HG03103 (cell line): Measurements from ENCODE around the gene SMARCA4.

Source experiments
- ATAC-seq: cut with Tn5 transposase; IDR thresholded peaks from one replicate; pipeline ENCODE4 v1.9.1; 2021; ENCODE audit warnings: low read depth; ENCODE audit not compliant: unreplicated experiment

The SMARCA4 gene

GRCh38 chr19:11007385-11007784 is 46.6 kb downstream of the SMARCA4 start:
- ATAC-seq, result no peak

GRCh38 chr19:11007962-11008532 is 47.2 kb downstream of the SMARCA4 start:
- ATAC-seq, result no peak

- no peak for ATAC-seq
Observed at GRCh38 chr19:11010041-11010440, 49.2 kb downstream of the SMARCA4 start.

DNA sequence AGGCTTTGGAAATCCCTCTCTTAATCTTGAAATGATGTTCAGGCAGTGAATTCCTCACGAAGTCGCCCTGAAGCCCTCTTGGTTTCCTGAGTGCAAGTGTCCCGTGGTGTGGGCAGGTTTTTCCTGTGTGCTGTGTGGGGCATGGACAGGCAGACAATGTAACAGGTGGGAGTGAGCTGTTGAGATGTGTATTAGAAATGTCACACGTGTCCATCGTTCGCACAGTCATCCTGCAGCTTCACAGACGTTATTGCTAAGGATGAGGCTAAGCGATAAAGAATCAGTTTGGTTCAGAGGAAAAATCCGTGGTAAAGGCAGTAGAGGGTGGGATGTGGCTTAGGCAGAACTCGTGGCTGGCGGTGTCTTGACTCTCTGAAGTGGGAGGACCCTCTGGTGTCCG is 51.7 kb downstream of the SMARCA4 start:
- no peak for ATAC-seq

- no peak for ATAC-seq
Observed at GRCh38 chr19:11013771-11014170, 52.9 kb downstream of the SMARCA4 start.

GRCh38 chr19:11014403-11014911 is 53.6 kb downstream of the SMARCA4 start:
- ATAC-seq, result no peak

- ATAC-seq, result no peak
Observed at GRCh38 chr19:11016631-11017030, 55.8 kb downstream of the SMARCA4 start.

DNA sequence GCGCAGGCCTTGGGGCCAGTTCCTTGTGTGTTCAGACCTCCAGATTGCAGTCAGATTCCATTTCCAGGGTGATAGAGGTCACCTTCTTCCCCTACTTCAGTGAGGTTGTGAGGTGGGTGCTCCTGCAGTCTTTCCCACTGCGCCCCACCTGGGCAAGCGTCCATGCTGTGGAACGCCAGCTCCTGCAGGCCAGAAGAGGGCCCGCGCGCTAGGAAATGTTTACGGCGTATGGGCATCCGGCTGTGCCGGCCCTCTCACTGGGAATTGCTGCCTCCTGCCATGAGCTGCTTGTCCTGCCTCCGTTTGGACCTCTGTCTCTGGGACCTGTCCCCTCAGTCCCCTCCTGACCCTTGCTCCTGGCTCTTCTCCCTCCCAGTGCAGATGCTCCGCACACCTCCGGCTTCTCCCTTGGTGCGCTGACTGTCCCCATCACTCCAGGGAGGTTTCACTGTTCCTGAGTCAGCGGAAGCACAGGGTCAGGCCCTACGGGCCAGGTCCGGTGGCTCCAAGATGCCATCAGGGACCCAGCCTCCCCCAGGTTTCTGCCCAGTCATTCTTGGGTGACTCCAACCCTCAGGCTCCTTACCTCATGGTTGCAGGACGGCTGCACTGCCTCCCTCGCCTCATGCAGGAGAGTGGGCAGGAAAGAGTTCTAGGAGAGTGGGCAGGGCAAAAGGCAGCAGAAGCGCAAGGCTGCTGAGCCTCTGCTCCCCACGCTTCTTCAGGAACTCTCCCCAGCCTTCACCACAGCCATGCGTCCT is 56.6 kb downstream of the SMARCA4 start:
- ATAC-seq, result no peak

GRCh38 chr19:11018179-11018578 is 57.3 kb downstream of the SMARCA4 start:
- ATAC-seq, result no peak

DNA sequence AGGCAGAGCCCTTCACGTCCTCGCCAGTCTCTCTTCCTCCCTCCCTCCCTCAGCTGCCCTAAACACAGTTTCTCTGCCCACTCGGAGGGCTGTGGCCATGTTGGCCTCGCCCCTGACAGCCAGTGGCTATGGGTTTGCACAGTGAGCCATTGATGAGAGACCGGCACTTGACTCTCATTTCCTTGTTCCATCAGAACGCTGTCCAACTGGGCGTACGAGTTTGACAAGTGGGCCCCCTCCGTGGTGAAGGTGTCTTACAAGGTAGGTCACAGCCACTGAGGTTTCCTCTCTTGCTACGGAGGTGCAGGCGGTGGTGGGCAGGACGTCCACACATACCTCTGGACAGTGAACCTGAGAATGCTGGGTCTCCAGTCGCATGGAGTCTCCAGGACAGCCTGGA is 57.9 kb downstream of the SMARCA4 start:
- ATAC-seq, result no peak

DNA sequence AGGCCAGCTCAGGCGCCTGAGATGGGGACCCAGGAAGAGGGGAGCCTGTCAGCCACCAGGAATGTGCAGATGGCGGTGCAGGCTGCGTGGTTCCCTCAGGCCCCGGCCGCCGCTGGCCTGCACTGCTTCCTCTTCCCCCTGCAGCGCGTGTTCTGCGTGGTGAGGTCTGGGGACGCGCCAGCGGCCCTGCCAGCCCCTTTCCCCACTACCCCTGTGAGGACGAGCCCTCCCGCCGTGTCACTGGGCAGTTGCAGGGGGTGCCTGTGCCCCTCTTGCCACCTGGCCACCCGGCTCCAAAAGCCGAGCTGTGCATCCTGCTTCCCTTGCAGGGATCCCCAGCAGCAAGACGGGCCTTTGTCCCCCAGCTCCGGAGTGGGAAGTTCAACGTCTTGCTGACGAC is 58.4 kb downstream of the SMARCA4 start:
- ATAC-seq, result no peak

GRCh38 chr19:11019824-11020223 is 59.0 kb downstream of the SMARCA4 start:
- ATAC-seq, result no peak

DNA sequence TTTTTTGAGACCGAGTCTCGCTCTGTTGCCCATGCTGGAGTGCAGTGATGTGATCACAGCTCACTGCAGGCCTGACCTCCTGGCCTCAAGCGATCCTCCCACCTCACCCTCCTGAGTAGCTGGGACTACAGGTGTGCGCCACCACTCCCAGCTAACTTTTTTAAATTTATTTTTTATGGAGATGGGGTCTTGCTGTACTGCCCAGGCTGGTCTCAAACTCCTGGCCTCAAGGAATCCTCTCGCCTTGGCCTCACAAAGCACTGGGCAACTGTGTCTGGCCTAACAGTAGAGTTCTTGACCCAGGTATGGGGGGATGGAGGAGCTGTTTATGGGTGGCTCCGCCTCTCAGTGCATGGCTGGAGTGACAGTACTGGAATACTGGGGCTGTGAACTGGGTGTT is 59.6 kb downstream of the SMARCA4 start:
- ATAC-seq, result no peak

GRCh38 chr19:11020982-11021759 is 60.3 kb downstream of the SMARCA4 start:
- no peak for ATAC-seq

GRCh38 chr19:11021760-11022144 is 60.9 kb downstream of the SMARCA4 start:
- no peak for ATAC-seq

DNA sequence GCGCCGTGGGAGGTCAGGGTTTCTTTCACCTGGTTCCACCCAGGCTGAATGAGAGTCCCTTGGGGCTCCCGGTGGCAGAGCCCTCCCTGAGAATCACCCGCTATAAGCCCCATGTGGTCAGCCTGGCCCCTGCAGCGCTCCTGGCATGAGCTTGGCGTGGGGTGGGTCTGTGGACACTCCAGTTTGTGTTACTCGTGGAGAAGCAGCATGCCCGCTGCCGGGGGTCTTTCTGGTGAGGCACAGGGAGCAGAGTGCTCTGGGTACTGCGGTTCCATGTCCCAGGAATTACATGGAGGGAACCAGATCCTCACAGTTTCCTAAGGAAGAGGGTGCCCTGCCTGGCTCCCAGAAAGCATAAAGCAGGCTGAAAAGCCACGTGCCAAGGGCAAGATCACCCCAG is 62.2 kb downstream of the SMARCA4 start:
- no peak for ATAC-seq

GRCh38 chr19:11023710-11024109 is 62.9 kb downstream of the SMARCA4 start:
- ATAC-seq, result no peak

- no peak for ATAC-seq
Observed at GRCh38 chr19:11024259-11024658, 63.4 kb downstream of the SMARCA4 start.

DNA sequence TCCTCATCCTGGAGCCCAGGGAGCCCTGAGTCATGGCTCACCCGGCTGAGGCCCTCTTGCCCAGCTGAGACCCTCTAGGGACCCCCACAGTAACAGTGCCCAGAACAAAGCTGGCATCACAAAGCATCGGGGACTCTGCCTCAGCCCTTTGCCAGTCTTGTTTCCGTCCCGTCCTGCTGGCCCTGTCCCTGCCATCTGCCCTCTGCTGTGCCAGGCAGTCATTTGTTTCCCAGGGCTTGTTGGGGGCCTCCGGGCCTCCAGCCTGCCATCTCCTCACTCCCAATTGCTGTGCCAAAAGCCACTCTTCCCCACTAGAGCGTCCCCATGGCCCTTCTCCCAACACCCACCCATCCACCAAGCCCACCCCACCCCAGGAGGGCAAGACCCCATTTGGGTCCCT is 64.2 kb downstream of the SMARCA4 start:
- ATAC-seq, result no peak

DNA sequence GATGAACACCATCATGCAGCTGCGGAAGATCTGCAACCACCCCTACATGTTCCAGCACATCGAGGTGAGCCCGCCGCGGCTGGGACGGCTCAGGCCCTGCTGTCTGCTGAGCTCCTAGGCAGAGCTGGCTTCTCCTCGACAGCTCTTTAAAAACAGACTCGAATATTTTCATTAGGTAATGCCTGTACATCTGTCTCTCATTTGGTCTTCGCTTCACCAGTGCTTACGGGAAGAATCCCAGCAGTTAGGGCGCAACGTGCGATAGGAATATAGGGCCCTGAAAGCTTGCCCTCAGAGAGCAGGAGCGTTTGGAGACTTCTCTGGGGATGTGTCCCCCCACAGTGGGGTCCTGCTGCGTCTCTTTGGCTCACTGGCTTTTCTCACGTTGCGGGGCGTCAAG is 64.6 kb downstream of the SMARCA4 start:
- ATAC-seq, result no peak

GRCh38 chr19:11025997-11026396 is 65.2 kb downstream of the SMARCA4 start:
- ATAC-seq, result no peak

DNA sequence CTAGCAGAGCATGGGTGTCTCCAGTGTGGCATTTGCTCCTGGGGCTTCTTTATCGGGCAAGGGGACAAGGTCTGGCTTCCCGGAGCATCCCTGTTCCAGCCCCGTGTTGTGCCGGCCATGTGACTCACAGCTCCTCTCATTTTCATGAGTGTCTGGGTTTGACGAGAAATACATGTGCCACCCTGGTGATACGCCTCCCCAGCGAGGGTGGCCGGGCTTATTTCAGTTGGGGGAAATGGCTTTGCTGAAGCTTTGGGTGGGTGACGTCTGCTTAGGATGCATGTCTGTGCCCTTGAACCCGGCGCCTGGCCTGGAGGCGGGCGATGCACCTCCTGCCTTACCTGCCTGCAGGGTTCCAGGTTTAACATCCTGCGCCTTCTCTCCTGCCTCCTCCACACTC is 66.6 kb downstream of the SMARCA4 start:
- ATAC-seq, result no peak
